Measurements from ENCODE around the gene BCKDHA.

The BCKDHA gene

DNA sequence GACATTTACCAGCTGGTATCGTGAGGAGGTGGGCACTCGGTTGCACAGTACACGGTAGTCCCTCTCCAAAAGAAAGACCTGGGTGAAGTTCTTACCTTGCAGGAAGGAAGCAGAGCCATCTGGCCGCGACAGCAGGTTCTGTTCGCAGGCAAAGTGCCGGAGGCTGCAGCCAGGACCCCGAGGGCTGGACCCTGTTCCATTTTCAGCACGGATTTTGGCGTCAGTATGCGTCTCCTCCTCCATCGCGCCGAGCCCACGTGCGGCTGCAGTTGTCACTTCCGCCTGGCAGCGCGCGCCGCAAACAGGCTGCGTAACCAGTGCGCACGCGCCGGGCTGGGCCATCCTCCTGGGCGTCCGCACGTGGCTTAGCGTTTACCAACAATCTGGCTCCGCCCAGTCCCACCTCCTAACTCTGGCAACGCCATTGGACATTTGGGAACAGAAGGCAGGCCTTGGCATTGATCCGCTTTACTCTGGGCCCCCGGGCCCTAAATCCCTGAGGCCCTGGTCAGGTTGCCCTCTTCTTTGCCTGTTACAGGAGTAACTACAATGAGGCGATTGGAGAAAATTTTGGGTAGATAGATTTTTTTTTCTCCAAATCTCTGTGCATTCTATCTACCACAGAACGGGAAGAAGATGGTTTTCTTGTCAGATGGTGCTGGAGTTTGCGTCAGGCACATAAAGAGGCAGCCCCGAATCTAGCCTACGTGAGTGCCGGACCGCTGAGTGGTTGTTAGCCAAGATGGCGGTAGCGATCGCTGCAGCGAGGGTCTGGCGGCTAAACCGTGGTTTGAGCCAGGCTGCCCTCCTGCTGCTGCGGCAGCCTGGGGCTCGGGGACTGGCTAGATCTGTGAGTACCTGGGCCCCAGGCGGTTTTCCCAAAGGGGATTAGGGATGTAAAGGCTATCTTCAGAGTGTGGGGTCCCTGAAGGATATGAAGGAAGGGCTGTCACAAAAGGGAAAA is at the start of gene BCKDHA, which contains the start of gene EXOSC5:
Gene BCKDHA (plus strand): TSS at position 733 of the 964 bp plus-strand sequence. CDS start 10 bp downstream, at position 743.
Gene EXOSC5 (minus strand): TSS at position 274 of the 964 bp plus-strand sequence. CDS start 31 bp downstream, at position 243.
- DNase-seq, result peak; percentile 99

- no peak for DNase-seq
Observed at GRCh38 chr19:41350735-41351338, 46.8 kb upstream of the BCKDHA start.

- peak; percentile 22 for DNase-seq
Observed at GRCh38 chr19:41351339-41352245, 46.0 kb upstream of the BCKDHA start.

DNA sequence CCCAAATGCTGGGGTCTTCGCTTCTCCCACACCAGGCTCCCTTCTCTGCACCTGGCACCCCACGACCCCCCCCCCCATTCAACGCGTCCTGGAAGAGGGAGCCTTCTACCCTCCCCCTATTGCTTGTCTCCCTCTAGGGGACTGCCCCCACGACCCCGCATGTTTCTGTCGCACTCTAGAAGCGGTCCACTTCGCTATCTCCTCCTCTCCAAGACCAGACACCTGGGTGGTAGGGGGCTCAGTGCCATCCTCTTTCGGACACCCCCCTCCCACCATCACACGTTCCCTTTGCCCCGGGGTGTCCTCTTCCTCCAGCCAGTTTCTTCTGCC is 45.4 kb upstream of the BCKDHA start:
- no peak for DNase-seq

- DNase-seq, result peak; percentile 31
Observed at GRCh38 chr19:41352609-41353465, 44.8 kb upstream of the BCKDHA start.

DNA sequence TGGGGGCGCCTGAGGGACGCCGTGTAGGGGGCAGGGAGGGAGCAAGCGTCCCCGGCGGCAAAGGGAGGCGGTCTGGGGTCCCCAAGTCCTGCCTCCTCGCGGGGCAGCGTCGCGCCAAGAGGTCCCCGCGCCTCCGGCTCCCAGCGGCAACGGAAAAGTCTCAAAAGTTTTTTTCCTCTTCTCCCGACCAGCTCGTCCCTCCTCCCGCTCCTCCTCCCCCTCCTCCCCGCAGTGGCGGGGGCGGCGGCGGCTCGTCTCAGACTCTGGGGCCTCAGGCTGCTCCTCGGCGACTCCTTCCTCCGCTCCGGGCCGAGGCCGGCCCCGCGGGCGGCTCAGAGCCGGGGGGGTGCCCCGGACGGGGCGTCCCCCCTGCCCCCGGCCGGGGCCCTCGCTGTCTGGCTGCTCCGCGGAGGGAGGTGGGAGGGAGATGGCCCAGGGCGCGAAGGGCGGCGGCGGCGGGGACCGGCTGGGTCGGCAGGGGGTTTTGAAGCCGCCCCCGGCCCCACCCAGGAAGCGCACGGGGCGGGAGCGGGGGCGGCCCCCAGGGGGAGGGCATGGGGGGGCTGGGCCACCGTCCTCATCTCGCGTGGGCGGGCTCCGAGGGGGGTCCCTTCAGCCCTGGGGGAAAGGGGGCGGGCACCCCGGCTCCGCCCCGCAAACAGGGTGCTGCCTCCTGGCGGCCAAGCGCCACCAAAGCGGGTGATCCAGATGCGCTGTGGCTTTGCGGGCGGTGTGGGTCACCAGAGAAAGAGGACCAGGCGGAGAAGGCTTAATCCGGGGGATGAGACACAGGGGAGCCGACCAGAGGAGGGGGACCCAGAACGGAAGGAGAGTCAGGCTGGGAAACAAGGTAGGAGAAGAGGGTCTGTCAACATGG is 43.9 kb upstream of the BCKDHA start, which contains the start of gene TGFB1:
Gene TGFB1 (minus strand): TSS at position 457 of the 877 bp plus-strand sequence. CDS start 878 bp downstream, outside the sequence.
- peak; percentile 78 for DNase-seq

DNA sequence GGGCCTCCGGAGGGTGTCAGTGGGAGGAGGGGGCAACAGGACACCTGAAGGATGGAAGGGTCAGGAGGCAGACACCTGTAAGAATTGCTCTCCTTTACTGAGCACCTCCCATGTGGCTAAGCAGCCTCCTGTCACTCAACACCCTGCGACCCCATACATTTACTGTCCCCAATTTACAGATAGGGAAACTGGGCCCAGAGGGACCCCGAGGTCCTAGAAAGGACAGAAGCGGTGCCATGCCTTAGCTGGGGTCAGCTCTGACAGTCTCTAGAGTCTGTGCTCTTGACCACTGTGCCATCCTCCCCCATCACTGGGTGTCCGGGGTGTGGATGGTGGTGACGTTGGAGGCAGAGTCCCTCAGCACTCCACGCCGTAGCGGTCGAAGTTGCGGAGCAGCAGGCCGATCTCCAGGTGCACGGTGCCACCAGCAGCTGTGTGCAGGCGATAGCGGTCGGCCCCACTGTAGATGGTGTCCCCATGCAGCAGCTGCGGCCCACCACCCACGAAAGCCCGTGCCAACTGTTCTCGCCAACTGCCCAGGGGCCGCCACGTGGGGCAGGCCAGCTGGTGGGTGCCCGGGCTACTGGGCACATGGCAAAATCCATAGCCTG is 43.2 kb upstream of the BCKDHA start:
- no peak for DNase-seq

DNA sequence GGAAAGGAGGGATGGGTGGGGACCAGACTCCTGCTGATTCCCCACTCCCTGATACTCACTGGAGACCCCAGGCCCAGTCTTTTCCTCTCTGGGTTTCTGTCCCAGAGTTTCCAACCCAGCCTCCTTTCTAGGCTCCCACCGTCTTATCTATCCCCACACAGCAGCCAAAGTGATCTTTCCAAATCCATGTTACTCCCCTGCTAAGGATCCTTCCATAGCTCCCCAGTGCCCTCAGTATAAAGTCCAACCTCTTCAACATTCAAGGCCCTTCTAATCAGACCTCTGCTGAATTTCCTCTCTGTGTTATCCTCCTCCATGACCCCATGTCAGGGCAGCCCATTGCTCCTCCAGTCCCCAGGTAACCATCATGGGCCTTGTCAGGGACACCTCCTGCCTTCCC is 42.6 kb upstream of the BCKDHA start:
- no peak for DNase-seq

DNA sequence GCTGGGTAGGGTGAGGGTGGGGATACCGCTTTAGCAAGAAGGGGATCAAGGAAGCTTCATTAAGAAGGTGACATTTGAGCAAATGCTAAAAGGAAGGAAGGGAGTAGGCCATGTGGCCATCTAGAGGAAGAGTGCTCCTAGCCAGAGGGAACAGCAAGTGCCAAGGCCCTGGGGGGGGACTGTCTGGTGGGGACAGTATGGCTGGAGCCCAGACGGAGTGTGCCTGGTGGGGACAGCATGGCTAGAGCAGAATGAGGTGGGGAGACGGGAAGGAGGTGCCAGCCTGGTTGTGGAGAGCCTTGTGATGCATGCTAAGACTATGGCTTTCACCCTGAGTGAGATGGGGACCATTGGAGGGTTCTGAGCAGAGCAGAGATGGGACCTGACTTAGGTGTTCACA is 41.8 kb upstream of the BCKDHA start:
- DNase-seq, result no peak

DNA sequence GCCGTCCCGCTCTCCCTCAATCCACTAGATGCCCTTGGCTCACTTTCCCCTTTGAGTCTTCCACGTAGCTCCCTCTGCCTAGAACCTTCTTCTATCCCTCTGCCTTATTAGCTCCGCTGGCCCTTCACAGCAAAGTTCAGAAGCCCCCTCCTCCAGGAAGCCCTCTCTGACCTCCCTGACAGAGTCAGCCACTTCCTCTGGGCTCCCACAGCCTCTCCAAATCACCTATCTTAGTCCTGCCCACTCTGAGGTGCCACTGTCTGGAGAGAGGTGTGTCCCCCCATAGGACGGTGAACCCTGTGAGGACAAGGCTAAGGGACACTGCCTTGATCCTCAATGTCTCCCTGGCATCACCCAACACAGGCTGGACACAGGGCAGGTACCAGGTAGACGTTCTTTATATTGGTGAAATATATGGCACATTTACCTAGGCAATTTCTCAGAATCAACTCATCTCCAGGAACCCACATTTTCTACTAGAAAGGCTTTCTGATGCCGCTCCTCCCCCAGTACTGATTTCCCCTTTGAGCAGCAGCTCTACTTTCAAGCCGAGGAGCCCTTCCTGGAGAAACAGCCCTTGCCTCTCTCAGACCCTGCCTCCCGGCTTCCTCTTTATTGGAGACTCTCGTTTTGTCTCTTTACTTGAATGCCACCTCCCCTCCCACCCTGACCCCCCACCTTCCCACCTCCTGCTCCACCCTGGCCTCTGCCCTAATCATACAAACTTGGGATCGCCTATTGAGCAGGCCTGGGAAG is 40.5 kb upstream of the BCKDHA start:
- DNase-seq, result no peak

DNA sequence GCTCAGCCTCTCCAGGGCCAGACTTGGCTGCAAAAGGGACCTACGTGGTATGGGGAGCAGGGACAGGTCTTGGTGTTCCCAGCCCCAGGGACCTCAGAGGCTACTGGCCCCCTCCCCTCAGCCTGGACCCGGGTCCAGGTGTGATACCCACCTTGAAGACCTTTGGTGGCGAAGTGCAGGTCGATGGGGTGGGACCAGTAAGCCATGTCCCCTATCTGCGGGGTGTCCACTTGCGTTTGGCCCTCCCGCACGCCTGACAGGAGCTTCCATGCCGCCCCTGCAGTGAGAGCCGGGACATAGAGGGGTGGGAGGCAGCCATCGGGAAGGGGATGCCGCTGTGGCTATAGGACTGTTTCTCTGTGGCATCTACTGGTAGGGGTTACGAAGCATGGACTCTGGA is 39.9 kb upstream of the BCKDHA start:
- no peak for DNase-seq

DNA sequence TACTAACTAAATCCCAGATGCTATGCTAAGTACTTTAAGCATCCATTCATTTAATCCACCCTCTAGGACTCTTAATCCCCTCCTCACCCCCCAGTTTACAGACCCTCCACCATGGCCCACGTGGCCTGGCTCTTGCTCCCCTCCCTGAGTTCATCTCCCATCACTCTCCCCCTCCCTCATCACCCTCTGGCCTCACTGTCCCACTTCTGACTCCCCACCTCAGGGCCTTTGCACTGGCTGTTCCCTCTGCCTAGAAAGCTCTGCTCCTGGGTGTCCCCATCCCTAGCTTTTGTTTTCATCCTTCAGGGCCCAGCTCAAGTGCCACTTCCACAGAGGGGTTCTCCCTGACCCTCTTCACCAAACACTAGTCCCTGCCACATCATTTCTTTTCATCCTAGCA is 37.9 kb upstream of the BCKDHA start:
- DNase-seq, result no peak

GRCh38 chr19:41362143-41362847 is 35.3 kb upstream of the BCKDHA start:
- DNase-seq, result no peak

- DNase-seq, result no peak
Observed at GRCh38 chr19:41363371-41363752, 34.3 kb upstream of the BCKDHA start.

DNA sequence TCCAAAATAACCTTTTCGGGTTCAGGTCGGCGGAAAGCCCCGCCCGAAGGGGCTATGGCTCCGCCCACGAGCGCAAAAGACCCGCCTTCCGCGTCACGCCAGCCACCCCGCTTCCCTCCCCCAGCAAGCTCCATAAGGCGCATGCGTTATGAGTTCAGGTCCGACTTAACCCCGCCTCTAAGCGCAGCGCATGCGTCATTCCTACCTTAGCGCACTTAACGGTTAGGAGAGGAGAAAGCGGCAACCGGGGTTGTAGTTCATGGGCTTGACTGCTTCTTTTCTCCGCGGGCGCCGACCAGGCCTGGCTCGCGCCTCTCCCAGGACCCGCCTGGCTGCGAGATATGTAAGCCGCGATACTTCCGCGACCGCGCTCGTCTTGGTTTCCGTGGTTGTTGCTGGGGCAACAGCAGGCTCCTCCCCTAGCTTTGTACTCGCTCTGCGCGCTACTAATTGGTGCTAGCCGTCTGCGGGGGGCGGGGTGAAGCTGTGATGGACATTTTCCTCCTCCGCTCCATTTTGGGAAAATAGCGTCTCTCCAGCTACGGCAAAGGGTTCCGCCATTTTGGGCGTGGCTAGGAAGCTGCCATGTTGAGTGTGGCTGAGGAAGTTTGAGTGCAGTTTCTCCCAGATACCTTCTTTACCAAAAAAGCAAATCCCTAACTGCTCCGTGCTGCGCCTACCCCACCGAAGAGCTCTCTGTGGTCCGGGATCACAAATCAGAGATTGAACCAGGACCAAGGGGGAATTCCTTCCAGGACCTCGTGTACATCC is 33.7 kb upstream of the BCKDHA start, which contains the start of gene B9D2:
Gene B9D2 (minus strand): TSS at position 397 of the 771 bp plus-strand sequence. CDS start 630 bp downstream, outside the sequence.
- DNase-seq, result peak; percentile 98

- DNase-seq, result no peak
Observed at GRCh38 chr19:41364524-41365391, 32.9 kb upstream of the BCKDHA start.

DNA sequence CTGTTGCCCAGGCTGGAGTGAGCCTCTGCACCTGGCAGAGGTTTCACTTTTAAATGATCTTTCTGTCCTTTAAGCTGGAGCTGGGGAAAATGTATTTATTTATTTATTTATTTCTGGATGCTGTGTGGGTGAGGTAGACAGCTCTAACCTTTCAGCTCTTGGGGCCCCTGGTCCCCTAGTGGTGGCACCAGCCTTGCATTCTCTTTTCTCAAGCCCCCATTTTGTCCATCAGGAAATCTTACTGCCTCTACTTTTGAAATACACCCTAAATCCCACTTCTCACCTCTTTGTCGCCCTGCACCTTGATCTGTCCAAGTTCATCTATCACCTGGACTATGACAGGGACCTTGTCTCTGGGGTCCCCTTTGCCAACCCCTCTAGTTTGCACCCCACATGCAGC is 31.5 kb upstream of the BCKDHA start:
- no peak for DNase-seq
